Tibial nerve (tissue), 4 donors: ENCODE measurements around the gene CTNNB1. TPM values are rescaled to one million over a fixed set of nuclear protein-coding genes. Genes with fewer than 3 reads are reported as not detected.

Experiments used
- DNase-seq, 2 donors: peaks; one replicate each; pipeline ENCODE4 v3.0.0-alpha.2; 2019; ENCODE audit warnings: low spot score in 2 of 2
- H3K27ac ChIP-seq, 4 donors: fragments of 200-600 bp; sonication (generic) in 3 of 4; one replicate each; pipeline ENCODE4 v1.5.1; 2017 to 2019; ENCODE audit warnings: mild to moderate bottlenecking in 1 of 4
- H3K27me3 ChIP-seq, 2 donors: fragments of 200-600 bp; sonication (generic) in 1 of 2; one replicate each; pipeline versions ENCODE4 v1.5.1 to v1.6.0; 2017 to 2019
- H3K36me3 ChIP-seq, 3 donors: fragments of 200-600 bp; sonication (generic); one replicate each; pipeline ENCODE4 v1.5.1; 2018 to 2019
- H3K4me1 ChIP-seq, 4 donors: fragments of 200-600 bp; sonication (generic) in 3 of 4; one replicate each; pipeline ENCODE4 v1.5.1; 2017 to 2019
- H3K4me3 ChIP-seq, 4 donors: fragments of 200-600 bp; sonication (generic) in 3 of 4; one replicate each; pipeline ENCODE4 v1.5.1; 2017 to 2019; ENCODE audit warnings: mild to moderate bottlenecking in 1 of 4, moderate library complexity in 1 of 4
- H3K9me3 ChIP-seq, 4 donors: fragments of 200-600 bp; sonication (generic) in 3 of 4; one replicate each; pipeline ENCODE4 v1.5.1; 2017 to 2019
- CTCF ChIP-seq, 5 experiments: fragments of 200-600 bp in 3 of 5; fragments of 450-650 bp in 2 of 5; sonication (generic) in 3 of 5; IDR thresholded peaks; one replicate each; pipeline ENCODE4 v1.5.1; 2016 to 2019; ENCODE audit warnings: antibody characterized with exemption in 5 of 5, mild to moderate bottlenecking in 3 of 5, moderate library complexity in 2 of 5
- EP300 ChIP-seq, 2 donors: sonication (generic); formaldehyde crosslinking; IDR thresholded peaks; one replicate each; pipeline ENCODE4 v1.6.1; 2017; ENCODE audit warnings: antibody characterized with exemption in 2 of 2, mild to moderate bottlenecking in 1 of 2
- POLR2A ChIP-seq, 2 donors: fragments of 450-650 bp; IDR thresholded peaks; one replicate each; pipeline ENCODE4 v1.6.1; 2017; ENCODE audit warnings: antibody characterized with exemption in 2 of 2, mild to moderate bottlenecking in 2 of 2, moderate library complexity in 2 of 2
- WGBS, 2 donors: methylation state at CpG; one replicate each; pipeline ENCODE4 v1.1.5; 2018; 5-methylcytosine and 5-hydroxymethylcytosine counted together
- total RNA-seq, 4 donors: library from RNA; depleted of rRNA; stranded (reverse); fragments of >200 nt; gene quantifications; one replicate each; pipeline ENCODE4 v1.1.0, GENCODE V29; 2016

Gene CTNNB1
- total RNA-seq, 4 donors from 2014 or later: 411 to 548 (median 505) TPM

- Histone ChIP-seq H3K9me3 (no peaks in the 10 kb centered on the region), H3K4me1 (peaks cover 0 to 42% (median 24%) of the 10 kb centered on the region in 4 donors), H3K27ac (peak overlapping the region; percentile 95 to 99 (median 98)), H3K27me3 (no peaks in the 10 kb centered on the region), H3K4me3 (peak overlapping the region; percentile 68 to 98 (median 92)), H3K36me3 (no peaks in the 10 kb centered on the region)
- peak in 1 of 2 donors; percentile 49 for TF ChIP-seq EP300 (IDR thresholded peaks at IDR 0.05)
- no peak for TF ChIP-seq CTCF (IDR thresholded peaks at IDR 0.05)
- TF ChIP-seq POLR2A (IDR thresholded peaks at IDR 0.05): no peak
- 0 to 2% methylated on average over 7 of the region's 7 CpGs for WGBS, 2 donors
- DNase-seq: peak in 1 of 2 donors; percentile 55
These were observed 1.3 kb downstream of the CTNNB1 start for GRCh38 chr3:41200669-41201021.

DNA sequence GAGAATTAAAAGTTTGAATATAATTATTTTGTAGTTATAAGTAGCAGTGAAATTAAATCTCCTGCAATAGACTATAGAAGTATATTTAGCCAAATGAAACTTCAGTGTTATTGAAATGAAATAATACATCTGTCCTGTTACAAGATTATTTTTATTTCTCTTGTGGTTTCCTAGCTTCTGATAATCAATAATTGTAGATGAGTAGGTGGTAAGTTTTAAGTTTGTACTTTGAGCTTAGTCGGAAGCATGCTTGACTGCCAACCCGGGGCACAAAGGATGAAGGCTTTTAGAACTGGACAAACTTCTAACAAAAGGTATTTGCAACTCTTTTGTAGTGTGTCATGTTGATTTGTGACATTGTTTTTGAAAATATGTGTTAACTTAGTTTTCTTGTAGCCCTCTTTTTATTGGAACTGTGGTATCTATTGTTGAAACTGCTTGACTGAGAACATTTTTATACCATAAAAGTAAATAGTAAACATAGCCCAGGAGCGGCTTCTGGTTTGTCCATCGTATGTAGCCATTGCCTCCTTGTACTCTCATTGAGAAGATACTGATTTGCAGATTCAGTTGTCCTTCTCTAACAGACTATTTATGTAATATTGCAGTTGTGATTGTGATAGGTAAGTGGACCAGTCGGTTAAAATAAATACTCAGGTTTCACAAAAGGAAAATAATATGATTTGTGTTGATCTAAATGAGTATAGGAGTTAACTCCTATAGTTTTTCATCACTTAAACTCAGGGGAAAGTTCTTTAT, 2.9 kb downstream of the CTNNB1 start:
- H3K9me3 ChIP-seq: no peaks in the 10 kb centered on the region
- peak overlapping the region in 3 of 4 donors; percentile 38 to 98 (median 95) for H3K27ac ChIP-seq
- 38 to 42% methylated on average over 5 of the region's 5 CpGs for WGBS, 2 donors
- no peaks in the 10 kb centered on the region for H3K36me3 ChIP-seq
- peaks cover 0 to 58% (median 39%) of the 10 kb centered on the region in 4 donors for H3K4me1 ChIP-seq
- TF ChIP-seq CTCF (IDR thresholded peaks at IDR 0.05): no peak
- TF ChIP-seq POLR2A (IDR thresholded peaks at IDR 0.05): no peak
- no peak for TF ChIP-seq EP300 (IDR thresholded peaks at IDR 0.05)
- peak overlapping the region in 2 of 4 donors; percentile 14 to 68 for H3K4me3 ChIP-seq
- no peaks in the 10 kb centered on the region for H3K27me3 ChIP-seq
- no peak for DNase-seq

GRCh38 chr3:41202834-41203345, 3.6 kb downstream of the CTNNB1 start:
- no peaks in the 10 kb centered on the region for H3K27me3 ChIP-seq
- peak in 1 of 2 donors; percentile 21 for TF ChIP-seq EP300 (IDR thresholded peaks at IDR 0.05)
- peak in 4 of 5 experiments; percentile 24 to 42 (median 32) for TF ChIP-seq CTCF (IDR thresholded peaks at IDR 0.05)
- no peak for TF ChIP-seq POLR2A (IDR thresholded peaks at IDR 0.05)
- peak in 1 of 2 donors; percentile 32 for DNase-seq
- H3K4me1 ChIP-seq: peaks cover 0 to 64% (median 45%) of the 10 kb centered on the region in 4 donors
- H3K4me3 ChIP-seq: peak overlapping the region in 1 of 4 donors; percentile 68
- no peaks in the 10 kb centered on the region for H3K36me3 ChIP-seq
- no peaks in the 10 kb centered on the region for H3K9me3 ChIP-seq
- H3K27ac ChIP-seq: peak overlapping the region in 3 of 4 donors; percentile 38 to 98 (median 95)

- H3K4me1 ChIP-seq: peaks cover 0 to 79% (median 48%) of the 10 kb centered on the region in 4 donors
- no peak for TF ChIP-seq POLR2A (IDR thresholded peaks at IDR 0.05)
- no peak for TF ChIP-seq EP300 (IDR thresholded peaks at IDR 0.05)
- TF ChIP-seq CTCF (IDR thresholded peaks at IDR 0.05): no peak
- no peak for DNase-seq
- H3K27me3 ChIP-seq: no peaks in the 10 kb centered on the region
- no peaks in the 10 kb centered on the region for H3K9me3 ChIP-seq
- no peak overlapping the region for H3K4me3 ChIP-seq
- H3K27ac ChIP-seq: no peak overlapping the region
- no peaks in the 10 kb centered on the region for H3K36me3 ChIP-seq
- WGBS, 2 donors: 61 to 69% methylated on average over 1 of the region's 1 CpG
These were observed 5.1 kb downstream of the CTNNB1 start for GRCh38 chr3:41204369-41204768.

DNA sequence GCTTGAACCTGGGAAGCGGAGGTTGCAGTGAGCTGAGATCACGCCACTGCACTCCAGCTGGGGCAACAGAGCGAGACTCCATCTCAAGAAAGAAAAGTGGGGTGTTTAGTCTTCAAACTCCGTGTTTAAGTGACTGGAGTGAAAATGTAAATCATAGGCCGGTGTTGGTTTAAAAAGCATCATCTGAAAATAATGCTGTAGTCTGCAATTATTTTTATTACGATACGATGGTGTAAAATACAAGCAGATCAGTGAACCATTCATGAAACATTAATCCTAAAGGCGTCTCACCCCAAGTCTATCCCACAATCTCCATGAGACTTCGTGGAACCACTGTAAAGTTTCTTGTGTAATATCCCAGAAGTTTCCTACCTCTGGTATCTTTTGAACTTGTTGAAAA, 6.3 kb downstream of the CTNNB1 start:
- H3K9me3 ChIP-seq: no peaks in the 10 kb centered on the region
- H3K4me3 ChIP-seq: no peak overlapping the region
- no peak overlapping the region for H3K27ac ChIP-seq
- no peak for DNase-seq
- no peaks in the 10 kb centered on the region for H3K27me3 ChIP-seq
- H3K4me1 ChIP-seq: peaks cover 0 to 84% (median 48%) of the 10 kb centered on the region in 4 donors
- no peak for TF ChIP-seq CTCF (IDR thresholded peaks at IDR 0.05)
- no peak for TF ChIP-seq EP300 (IDR thresholded peaks at IDR 0.05)
- TF ChIP-seq POLR2A (IDR thresholded peaks at IDR 0.05): no peak
- 68 to 70% methylated on average over 9 of the region's 9 CpGs for WGBS, 2 donors
- no peaks in the 10 kb centered on the region for H3K36me3 ChIP-seq
